H1 (cell line): Measurements from ENCODE around the gene POU6F2. TPM values are rescaled to one million over a fixed set of nuclear protein-coding genes. Genes with fewer than 3 reads are reported as not detected.

Experiments used
- CTCF ChIA-PET: fragments of 300-600 bp; sonication (Branson Sonifier 250); formaldehyde crosslinking; loops from one replicate; lab custom pipeline; 2021; ENCODE audit not compliant: partially characterized antibody; lab: Charles Lee
- POLR2A ChIA-PET: fragments of 300-600 bp; sonication (Branson Sonifier 250); formaldehyde crosslinking; loops from one replicate; lab custom pipeline; 2021; ENCODE audit warnings: inconsistent platforms; ENCODE audit not compliant: partially characterized antibody; lab: Charles Lee
- DNase-seq, 2 experiments: peaks; one replicate each; pipeline versions ENCODE4 v3.0.0 to v3.0.0-alpha.2; 2010 to 2022; ENCODE audit warnings: low spot score in 2 of 2, low read depth in 1 of 2, mixed read lengths in 1 of 2
- FAIRE-seq: peaks from 2 replicates; lab custom pipeline; 2011; peaks lifted over from hg19 to GRCh38; lab: Jason Lieb, UNC
- H2AFZ ChIP-seq: 2 replicates; pipeline ENCODE4 v1.8.1; 2012; ENCODE audit warnings: low read length, inconsistent platforms
- H2AK5ac ChIP-seq: 2 replicates; pipeline ENCODE4 v1.6.1; 2013; ENCODE audit warnings: low read depth, low read length
- H2BK120ac ChIP-seq: replicated peaks from 2 replicates; pipeline ENCODE3; 2013; ENCODE audit warnings: low read depth, low read length, inconsistent platforms
- H2BK12ac ChIP-seq: 2 replicates; pipeline ENCODE4 v1.6.1; 2013; ENCODE audit warnings: low read depth, low read length
- H2BK15ac ChIP-seq: 2 replicates; pipeline ENCODE4 v1.6.1; 2013; ENCODE audit warnings: low read length
- H2BK20ac ChIP-seq: 2 replicates; pipeline ENCODE4 v1.6.1; 2013; ENCODE audit warnings: low read length
- H2BK5ac ChIP-seq: 2 replicates; pipeline ENCODE4 v1.6.1; 2013; ENCODE audit warnings: low read depth, low read length
- H3K14ac ChIP-seq: 2 replicates; pipeline ENCODE4 v1.6.1; 2013; ENCODE audit warnings: inconsistent platforms; ENCODE audit not compliant: insufficient read length
- H3K18ac ChIP-seq: 2 replicates; pipeline ENCODE4 v1.6.1; 2013; ENCODE audit warnings: low read length; ENCODE audit errors: extremely low read depth
- H3K23ac ChIP-seq: 2 replicates; pipeline ENCODE4 v1.6.1; 2013; ENCODE audit warnings: inconsistent platforms; ENCODE audit not compliant: insufficient read length
- H3K23me2 ChIP-seq: 2 replicates; pipeline ENCODE4 v1.6.1; 2013; ENCODE audit warnings: low read depth, low read length
- H3K27ac ChIP-seq: 2 replicates; pipeline ENCODE4 v1.6.1; 2011; ENCODE audit warnings: low read depth, low read length, inconsistent platforms
- H3K27me3 ChIP-seq, 4 experiments: replicated peaks in 1 of 4; 1 replicate in 1 of 4; 2 replicates in 3 of 4; pipeline versions ENCODE4 v1.6.1 to v1.8.1; 2011 to 2013; ENCODE audit warnings: low read length in 3 of 4, mild to moderate bottlenecking in 3 of 4, inconsistent platforms in 2 of 4, mixed read lengths in 2 of 4, moderate library complexity in 1 of 4; ENCODE audit not compliant: control insufficient read depth in 3 of 4, insufficient read depth in 3 of 4; ENCODE audit errors: extremely low read depth in 1 of 4
- H3K36me3 ChIP-seq, 4 experiments: 2 replicates each; pipeline versions ENCODE4 v1.6.1 to v1.8.1; 2011 to 2013; ENCODE audit warnings: mild to moderate bottlenecking in 4 of 4, low read length in 3 of 4, moderate library complexity in 2 of 4, control low read depth in 1 of 4, inconsistent platforms in 1 of 4; ENCODE audit not compliant: insufficient read depth in 4 of 4, control insufficient read depth in 2 of 4
- H3K4ac ChIP-seq: replicated peaks from 2 replicates; pipeline ENCODE3; 2013; ENCODE audit warnings: low read length, low read depth, mixed read lengths, inconsistent platforms; ENCODE audit not compliant: insufficient read length
- H3K4me1 ChIP-seq, 4 experiments: replicated peaks in 1 of 4; 1 replicate in 1 of 4; 2 replicates in 3 of 4; pipeline versions ENCODE4 v1.6.1 to v1.8.1; 2011 to 2013; ENCODE audit warnings: low read length in 3 of 4, inconsistent platforms in 2 of 4, mixed read lengths in 1 of 4; ENCODE audit not compliant: insufficient read depth in 4 of 4, control insufficient read depth in 3 of 4
- H3K4me2 ChIP-seq, 2 experiments: 2 replicates each; pipeline versions ENCODE4 v1.6.1 to v1.8.1; 2011 to 2013; ENCODE audit warnings: low read depth in 2 of 2, low read length in 2 of 2, control low read depth in 1 of 2, inconsistent platforms in 1 of 2, mild to moderate bottlenecking in 1 of 2; ENCODE audit not compliant: insufficient read depth in 1 of 2
- H3K4me3 ChIP-seq, 4 experiments: fragments of 200-600, 300-600 bp in 1 of 4; sonication (generic), shearing (Covaris generic), sonication (Bioruptor Twin) in 1 of 4; 2 replicates each; pipeline versions ENCODE4 v1.5.1 to v1.8.1; 2011 to 2016; ENCODE audit warnings: low read length in 4 of 4, low read depth in 3 of 4, control low read depth in 2 of 4, inconsistent platforms in 2 of 4, mild to moderate bottlenecking in 2 of 4, mixed read lengths in 1 of 4, moderate library complexity in 1 of 4; ENCODE audit not compliant: insufficient read depth in 2 of 4; ENCODE audit errors: extremely low read depth in 1 of 4
- H3K56ac ChIP-seq: replicated peaks from 2 replicates; pipeline ENCODE3; 2013; ENCODE audit warnings: low read depth, mild to moderate bottlenecking, mixed read lengths, low read length, inconsistent platforms; ENCODE audit not compliant: insufficient read length
- H3K79me1 ChIP-seq: 2 replicates; pipeline ENCODE4 v1.6.1; 2013; ENCODE audit warnings: low read depth, low read length, control low read depth
- H3K79me2 ChIP-seq, 2 experiments: 2 replicates each; pipeline versions ENCODE4 v1.6.1 to v1.8.1; 2012 to 2013; ENCODE audit warnings: low read length in 2 of 2, mild to moderate bottlenecking in 2 of 2, inconsistent platforms in 1 of 2; ENCODE audit not compliant: insufficient read depth in 2 of 2, control insufficient read depth in 1 of 2
- H3K9ac ChIP-seq, 4 experiments: replicated peaks in 1 of 4; 1 replicate in 1 of 4; 2 replicates in 3 of 4; pipeline versions ENCODE4 v1.6.1 to v1.8.1; 2011 to 2013; ENCODE audit warnings: low read depth in 3 of 4, low read length in 3 of 4, control low read depth in 2 of 4, mild to moderate bottlenecking in 2 of 4, moderate library complexity in 2 of 4, inconsistent platforms in 1 of 4; ENCODE audit errors: extremely low read depth in 1 of 4
- H3K9me3 ChIP-seq, 2 experiments: 2 replicates each; pipeline versions ENCODE4 v1.6.1 to v1.8.1; 2012 to 2013; ENCODE audit warnings: mild to moderate bottlenecking in 2 of 2, moderate library complexity in 2 of 2, control low read depth in 1 of 2, inconsistent platforms in 1 of 2, low read depth in 1 of 2, low read length in 1 of 2, mixed read lengths in 1 of 2; ENCODE audit not compliant: insufficient read depth in 2 of 2
- H4K20me1 ChIP-seq, 2 experiments: replicated peaks in 1 of 2; 2 replicates each; pipeline versions ENCODE3 to v1.8.1; 2011 to 2013; ENCODE audit warnings: inconsistent platforms in 2 of 2, low read length in 2 of 2, mild to moderate bottlenecking in 1 of 2; ENCODE audit not compliant: insufficient read depth in 2 of 2, control insufficient read depth in 1 of 2
- H4K5ac ChIP-seq: 2 replicates; pipeline ENCODE4 v1.6.1; 2013; ENCODE audit warnings: low read length, low read depth, mixed read lengths, inconsistent platforms; ENCODE audit not compliant: insufficient read length
- H4K8ac ChIP-seq: 2 replicates; pipeline ENCODE4 v1.8.0; 2013; ENCODE audit warnings: mild to moderate bottlenecking, moderate library complexity, low read length, inconsistent platforms; ENCODE audit not compliant: insufficient read depth; ENCODE audit errors: extremely low read depth
- H4K91ac ChIP-seq: replicated peaks from 2 replicates; pipeline ENCODE3; 2013; ENCODE audit warnings: low read length, mixed read lengths, inconsistent platforms; ENCODE audit not compliant: insufficient read length
- BACH1 ChIP-seq: IDR thresholded peaks from 2 replicates; pipeline ENCODE4 v1.6.1; 2012; ENCODE audit warnings: low read length, improper control_type of control experiment
- CEBPB ChIP-seq: IDR thresholded peaks from 2 replicates; pipeline ENCODE4 v1.6.1; 2012; ENCODE audit warnings: low read depth, low read length
- HDAC2 ChIP-seq, 2 experiments: fragments of 300-600 bp in 1 of 2; sonication (generic) in 1 of 2; IDR thresholded peaks; 2 replicates each; pipeline ENCODE4 v1.6.1; 2011 to 2012; ENCODE audit warnings: low read depth in 2 of 2, low read length in 2 of 2, mild to moderate bottlenecking in 2 of 2, moderate library complexity in 2 of 2, borderline replicate concordance in 1 of 2, inconsistent platforms in 1 of 2
- PHF8 ChIP-seq: fragments of 200-600 bp; sonication (generic); conservative IDR thresholded peaks from 2 replicates; pipeline ENCODE4 v1.7.1; 2012; ENCODE audit warnings: low read depth, mild to moderate bottlenecking, inconsistent platforms, low read length, moderate library complexity
- POU5F1 ChIP-seq: IDR thresholded peaks from 2 replicates; pipeline ENCODE4 v1.6.1; 2011; ENCODE audit warnings: low read depth, mild to moderate bottlenecking, low read length, moderate library complexity
- RAD21 ChIP-seq, 2 experiments: IDR thresholded peaks in 1 of 2; conservative IDR thresholded peaks in 1 of 2; 2 replicates each; pipeline ENCODE4 v1.6.1; 2011; ENCODE audit warnings: low read depth in 2 of 2, low read length in 2 of 2, improper control_type of control experiment in 1 of 2, inconsistent platforms in 1 of 2, mild to moderate bottlenecking in 1 of 2, moderate library complexity in 1 of 2
- RFX5 ChIP-seq: IDR thresholded peaks from 2 replicates; pipeline ENCODE4 v1.6.1; 2011; ENCODE audit warnings: low read depth, low read length, improper control_type of control experiment, borderline replicate concordance
- RNF2 ChIP-seq: fragments of 200-900, 300-1000 bp; sonication (generic); IDR thresholded peaks from 2 replicates; pipeline ENCODE4 v1.7.1; 2016; ENCODE audit warnings: borderline replicate concordance, low read depth, mild to moderate bottlenecking, antibody characterized with exemption, low read length; ENCODE audit not compliant: poor library complexity, severe bottlenecking; ENCODE audit errors: missing control alignments
- SP1 ChIP-seq: IDR thresholded peaks from 2 replicates; pipeline ENCODE4 v1.6.1; 2011; ENCODE audit warnings: low read depth, low read length
- TAF1 ChIP-seq: IDR thresholded peaks from 2 replicates; pipeline ENCODE4 v1.6.1; 2011; ENCODE audit warnings: mild to moderate bottlenecking, low read depth, low read length
- TCF12 ChIP-seq: IDR thresholded peaks from 2 replicates; pipeline ENCODE4 v1.6.1; 2011; ENCODE audit warnings: low read depth, mild to moderate bottlenecking, low read length
- WGBS, 2 experiments: shearing (Covaris generic) in 1 of 2; methylation state at CpG; one replicate each; pipeline versions ENCODE4 v1.1.6 to v1.1.7; 2013 to 2015; ENCODE audit warnings: low lambda C conversion rate in 2 of 2, mixed read lengths in 2 of 2, inconsistent platforms in 1 of 2, low coverage in 1 of 2, missing lambda C conversion rate in 1 of 2; ENCODE audit not compliant: insufficient replicate concordance in 2 of 2, insufficient coverage in 1 of 2, insufficient read length in 1 of 2; ENCODE audit errors: extremely low coverage in 1 of 2, missing lambda C conversion rate in 1 of 2; 5-methylcytosine and 5-hydroxymethylcytosine counted together
- polyA plus RNA-seq, 7 experiments: library from polyadenylated mRNA; depleted of rRNA in 3 of 7; stranded (reverse) in 5 of 7; unstranded in 2 of 7; fragments of >200 nt in 5 of 7; fragments of 200-250 nt in 2 of 7; gene quantifications; 1 replicate in 5 of 7; 2 replicates in 1 of 7; 4 replicates in 1 of 7; pipeline versions ENCODE4 v1.2.1 to v1.2.3, GENCODE V29; 2011 to 2013; ENCODE audit warnings: missing spikeins in 2 of 7, mixed read lengths in 2 of 7
- total RNA-seq: library from RNA; stranded (reverse); fragmentation: NEBNext Ultra II Directional; extraction: Animal tissue kit (Norgen Biotek cat#: 25700); gene quantifications from 2 replicates; pipeline ENCODE4 v1.2.1, GENCODE V29; 2021

Gene POU6F2
- total and polyA plus RNA-seq, 2 of the 8 experiments (the other 6 are each of a cell fraction or from before 2014, with no cell fraction given) = 1.1 to 2.0 TPM

DNA sequence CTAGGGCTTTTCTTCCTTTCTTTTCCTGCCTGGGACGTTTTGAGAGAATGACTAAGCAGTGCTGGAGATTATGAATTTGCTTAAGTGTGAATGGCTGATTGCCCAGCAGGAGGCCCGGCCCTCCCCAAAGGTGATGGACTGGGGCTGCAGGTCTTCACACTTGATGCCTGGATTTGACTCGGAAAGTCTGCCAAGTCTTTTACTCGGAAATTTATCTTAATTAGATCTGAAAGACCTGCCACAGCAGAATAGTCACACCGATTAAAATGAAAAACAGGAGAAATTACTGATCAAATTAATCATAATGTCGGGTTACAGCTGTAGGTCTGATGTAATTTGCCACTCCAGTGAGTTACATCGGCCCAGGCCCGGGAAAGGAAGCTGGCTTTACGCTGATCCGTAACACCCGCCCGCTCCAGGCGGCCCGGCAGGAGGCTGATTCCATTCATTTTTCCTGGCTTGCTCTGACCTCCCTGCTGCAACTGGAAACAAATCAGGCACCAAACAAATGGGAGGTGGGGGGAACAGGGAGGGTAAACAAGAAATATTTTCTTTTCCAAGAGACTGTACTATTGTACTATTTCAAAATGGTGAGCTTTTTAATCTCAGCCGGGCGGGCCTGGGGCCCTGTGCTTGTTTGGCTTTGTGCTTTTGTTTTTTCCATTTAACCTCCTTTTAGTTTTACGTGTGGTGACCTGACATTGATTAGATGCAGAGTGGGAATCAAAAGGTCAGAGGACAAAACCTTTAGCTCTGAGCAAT, 376.1 kb downstream of the POU6F2 start:
- Histone ChIP-seq H2BK120ac (peak overlapping the region; percentile 60), H2BK15ac (no peak overlapping the region), H2BK20ac (no peak overlapping the region), H3K79me1 (no peaks in the 10 kb centered on the region), H3K9ac (no peak overlapping the region; a peak in 1 of 7 replicates), H2BK5ac (no peak overlapping the region; the same call in 1 of the 2 replicates), H3K9me3 (no peaks in the 10 kb centered on the region), H3K23me2 (no peaks in the 10 kb centered on the region; the same call in 1 of the 2 replicates), H3K27ac (no peak overlapping the region), H3K36me3 (no peaks in the 10 kb centered on the region), H3K56ac (no peak overlapping the region), H3K79me2 (no peaks in the 10 kb centered on the region), H4K8ac (no peak overlapping the region), H3K4me1 (peaks cover 0 to 19% (median 11%) of the 10 kb centered on the region in 4 experiments; a peak in 5 of 7 replicates), H3K27me3 (no peaks in the 10 kb centered on the region), H4K5ac (peak overlapping the region; percentile 90), H3K4ac (no peak overlapping the region), H3K4me3 (peak overlapping the region in 2 of 4 experiments; percentile 23 to 39; a peak in 4 of 8 replicates), H2AFZ (no peak overlapping the region; the same call in 1 of the 2 replicates), H3K18ac (no peak overlapping the region; the same call in 1 of the 2 replicates), H4K91ac (no peak overlapping the region), H3K4me2 (peak overlapping the region; percentile 25 to 51), H4K20me1 (no peaks in the 10 kb centered on the region), H2BK12ac (no peak overlapping the region; the same call in 1 of the 2 replicates), H2AK5ac (no peak overlapping the region), H3K23ac (no peak overlapping the region), H3K14ac (no peak overlapping the region)
- WGBS, 2 experiments = 22% methylated on average over 17 of the region's 17 CpGs; no CpG with 5 or more reads in 1 of the 2 experiments
- FAIRE-seq = peak; percentile 50
- ChIA-PET CTCF (interaction anchor here (1.1 kb wide), 1 partner anchor 32 kb away, joined by 3 read pairs; no protein-coding TSS in a partner anchor), POLR2A (interaction anchor here (0.9 kb wide), 1 partner anchor 34 kb away, joined by 3 read pairs; no protein-coding TSS in a partner anchor)
- DNase-seq = peak; percentile 49 to 57
- TF ChIP-seq RNF2 (no peak), RAD21 (IDR thresholded peaks at IDR 0.05 in 1 of 2, conservative IDR thresholded peaks at IDR 0.05 in 1 of 2; ENCODE audit: low read depth in 2 of 2, low read length in 2 of 2) (0 out of 4 replicates have a peak, but pooled peaks of 1 of the 2 experiments have one; percentile 4), RFX5 (no peak), BACH1 (0 out of 2 replicates have a peak, but pooled peaks have one; percentile 66), POU5F1 (no peak), TCF12 (no peak), PHF8 (no peak), HDAC2 (IDR thresholded peaks at IDR 0.05; ENCODE audit: borderline replicate concordance in 1 of 2, low read depth in 2 of 2, low read length in 2 of 2) (no peak; a peak in 1 of 4 replicates), TAF1 (no peak), SP1 (no peak), CEBPB (0 out of 2 replicates have a peak, but pooled peaks have one; percentile 11)
